GM12891 (cell line): ENCODE data around the gene JADE1.

Experiments
- PAX5 ChIP-seq: IDR thresholded peaks from 2 replicates; pipeline ENCODE4 v1.6.1; 2011; ENCODE audit warnings: low read length, moderate library complexity, mild to moderate bottlenecking; ENCODE audit not compliant: insufficient read depth, severe bottlenecking
- POLR2A ChIP-seq: IDR thresholded peaks from 2 replicates; pipeline ENCODE4 v1.6.1; 2011; ENCODE audit warnings: low read depth, low read length, control low read depth
- POLR2AphosphoS5 ChIP-seq: IDR thresholded peaks from 2 replicates; pipeline ENCODE4 v1.6.1; 2011; ENCODE audit warnings: low read depth, low read length, control low read depth
- POU2F2 ChIP-seq: IDR thresholded peaks from 2 replicates; pipeline ENCODE4 v1.6.1; 2011; ENCODE audit warnings: low read depth, mild to moderate bottlenecking, control low read depth, low read length, moderate library complexity
- SPI1 ChIP-seq: IDR thresholded peaks from 2 replicates; pipeline ENCODE4 v1.6.1; 2011; ENCODE audit warnings: low read depth, low read length, control low read depth
- TAF1 ChIP-seq: IDR thresholded peaks from 2 replicates; pipeline ENCODE4 v1.6.1; 2011; ENCODE audit warnings: low read depth, low read length, control low read depth

DNA sequence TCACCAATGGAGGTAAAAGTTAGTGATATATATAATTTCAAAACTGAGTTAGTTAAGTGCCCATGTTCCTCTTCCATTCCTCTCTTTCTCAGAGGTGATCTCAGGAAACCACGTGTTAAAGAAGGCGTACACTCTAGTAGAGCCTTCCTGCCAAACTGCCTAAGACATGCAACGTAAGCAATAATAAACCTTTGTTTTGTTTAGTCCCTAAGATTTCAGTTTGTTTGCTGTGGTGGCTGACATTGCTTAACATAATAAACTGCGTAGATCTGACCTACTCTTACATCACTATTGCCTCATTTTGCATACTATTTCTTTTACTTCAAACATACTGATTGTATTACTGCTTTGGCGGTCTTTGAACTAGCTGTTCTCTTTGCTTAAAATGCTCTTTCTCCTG lies 99.2 kb downstream of the JADE1 start:
- TF ChIP-seq POLR2A (no peak), POLR2AphosphoS5 (no peak), TAF1 (no peak), POU2F2 (no peak), SPI1 (no peak), PAX5 (no peak)
